GM15510 (cell line): Measurements from ENCODE around the gene PLN.

Source experiments
- POLR2A ChIP-seq: IDR thresholded peaks from 3 replicates; pipeline ENCODE4 v1.6.1; 2011; ENCODE audit warnings: borderline replicate concordance; ENCODE audit not compliant: insufficient read length; ENCODE audit errors: extremely low read depth

Gene PLN

GRCh38 chr6:118548136-118548535, at the start of gene PLN:
Gene PLN, plus strand, starts transcription at chr6:118548296. Its CDS starts 10,626 bp downstream, at chr6:118558922.
- no peak for TF ChIP-seq POLR2A

GRCh38 chr6:118500130-118501015, 47.7 kb upstream of the PLN start:
- no peak for TF ChIP-seq POLR2A

- no peak for TF ChIP-seq POLR2A
Observed at GRCh38 chr6:118501099-118501498, 47.0 kb upstream of the PLN start.

GRCh38 chr6:118501765-118502164, 46.3 kb upstream of the PLN start:
- no peak for TF ChIP-seq POLR2A

- TF ChIP-seq POLR2A: no peak
Observed at GRCh38 chr6:118502169-118502568, 45.9 kb upstream of the PLN start.

- TF ChIP-seq POLR2A: no peak
Observed at GRCh38 chr6:118504611-118505010, 43.5 kb upstream of the PLN start.

GRCh38 chr6:118505656-118506055, 42.4 kb upstream of the PLN start:
- TF ChIP-seq POLR2A: no peak

- TF ChIP-seq POLR2A: no peak
Observed at GRCh38 chr6:118506071-118506638, 41.9 kb upstream of the PLN start.

GRCh38 chr6:118507636-118508035, 40.5 kb upstream of the PLN start:
- no peak for TF ChIP-seq POLR2A

- no peak for TF ChIP-seq POLR2A
Observed at GRCh38 chr6:118509009-118509617, 39.0 kb upstream of the PLN start.

GRCh38 chr6:118511930-118512715, 36.0 kb upstream of the PLN start:
- TF ChIP-seq POLR2A: no peak

GRCh38 chr6:118514689-118515088, 33.4 kb upstream of the PLN start:
- TF ChIP-seq POLR2A: no peak

GRCh38 chr6:118522422-118522821, 25.7 kb upstream of the PLN start:
- TF ChIP-seq POLR2A: no peak

GRCh38 chr6:118523216-118523615, 24.9 kb upstream of the PLN start:
- TF ChIP-seq POLR2A: no peak

GRCh38 chr6:118524686-118525085, 23.4 kb upstream of the PLN start:
- no peak for TF ChIP-seq POLR2A
